ENCODE data around the gene EGLN3. TPM values are rescaled to one million over a fixed set of nuclear protein-coding genes. Genes with fewer than 3 reads are reported as not detected.
A peak's percentile ranks its signal among the peaks of the same experiment; 100 is the strongest.

The EGLN3 gene
- total and polyA plus RNA-seq, 2 of the 13 experiments (the other 11 are each of a cell fraction or from before 2014, with no cell fraction given), result 0.18 to 27.3 TPM

DNA sequence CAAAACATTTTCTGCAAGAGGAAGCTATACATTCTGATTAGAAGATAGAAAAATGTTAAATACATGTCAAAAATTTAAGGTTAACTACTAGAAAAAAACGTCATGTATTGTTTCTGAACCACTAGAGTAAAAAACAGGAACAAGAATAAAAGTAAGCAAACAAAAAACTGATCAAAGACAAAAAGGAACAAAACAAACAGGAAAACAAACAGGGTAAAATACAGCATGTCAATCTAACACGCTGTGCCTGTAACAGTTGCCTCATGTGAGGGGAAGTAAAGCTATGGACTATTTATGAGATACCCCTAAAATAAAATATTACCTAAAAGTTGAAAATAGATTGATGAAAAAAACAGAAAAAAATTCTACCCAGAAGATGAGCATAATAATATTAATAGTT lies 43.9 kb downstream of the EGLN3 start (continued):
- TF ChIP-seq, protein P1, sequence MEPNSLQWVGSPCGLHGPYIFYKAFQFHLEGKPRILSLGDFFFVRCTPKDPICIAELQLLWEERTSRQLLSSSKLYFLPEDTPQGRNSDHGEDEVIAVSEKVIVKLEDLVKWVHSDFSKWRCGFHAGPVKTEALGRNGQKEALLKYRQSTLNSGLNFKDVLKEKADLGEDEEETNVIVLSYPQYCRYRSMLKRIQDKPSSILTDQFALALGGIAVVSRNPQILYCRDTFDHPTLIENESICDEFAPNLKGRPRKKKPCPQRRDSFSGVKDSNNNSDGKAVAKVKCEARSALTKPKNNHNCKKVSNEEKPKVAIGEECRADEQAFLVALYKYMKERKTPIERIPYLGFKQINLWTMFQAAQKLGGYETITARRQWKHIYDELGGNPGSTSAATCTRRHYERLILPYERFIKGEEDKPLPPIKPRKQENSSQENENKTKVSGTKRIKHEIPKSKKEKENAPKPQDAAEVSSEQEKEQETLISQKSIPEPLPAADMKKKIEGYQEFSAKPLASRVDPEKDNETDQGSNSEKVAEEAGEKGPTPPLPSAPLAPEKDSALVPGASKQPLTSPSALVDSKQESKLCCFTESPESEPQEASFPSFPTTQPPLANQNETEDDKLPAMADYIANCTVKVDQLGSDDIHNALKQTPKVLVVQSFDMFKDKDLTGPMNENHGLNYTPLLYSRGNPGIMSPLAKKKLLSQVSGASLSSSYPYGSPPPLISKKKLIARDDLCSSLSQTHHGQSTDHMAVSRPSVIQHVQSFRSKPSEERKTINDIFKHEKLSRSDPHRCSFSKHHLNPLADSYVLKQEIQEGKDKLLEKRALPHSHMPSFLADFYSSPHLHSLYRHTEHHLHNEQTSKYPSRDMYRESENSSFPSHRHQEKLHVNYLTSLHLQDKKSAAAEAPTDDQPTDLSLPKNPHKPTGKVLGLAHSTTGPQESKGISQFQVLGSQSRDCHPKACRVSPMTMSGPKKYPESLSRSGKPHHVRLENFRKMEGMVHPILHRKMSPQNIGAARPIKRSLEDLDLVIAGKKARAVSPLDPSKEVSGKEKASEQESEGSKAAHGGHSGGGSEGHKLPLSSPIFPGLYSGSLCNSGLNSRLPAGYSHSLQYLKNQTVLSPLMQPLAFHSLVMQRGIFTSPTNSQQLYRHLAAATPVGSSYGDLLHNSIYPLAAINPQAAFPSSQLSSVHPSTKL (CRISPR knock-in tag; IDR thresholded peaks at IDR 0.05), result peak; percentile 61
- TF ChIP-seq ZC3H13 (CRISPR knock-in tag; IDR thresholded peaks at IDR 0.05), result no peak
- TF ChIP-seq ZNF382 (CRISPR knock-in tag; IDR thresholded peaks at IDR 0.05; ENCODE audit: borderline replicate concordance), result no peak
- peak; percentile 41; the same call in 1 of the 2 replicates for TF ChIP-seq MED1 (CRISPR knock-in tag; IDR thresholded peaks at IDR 0.05)
- TF ChIP-seq, protein P2, sequence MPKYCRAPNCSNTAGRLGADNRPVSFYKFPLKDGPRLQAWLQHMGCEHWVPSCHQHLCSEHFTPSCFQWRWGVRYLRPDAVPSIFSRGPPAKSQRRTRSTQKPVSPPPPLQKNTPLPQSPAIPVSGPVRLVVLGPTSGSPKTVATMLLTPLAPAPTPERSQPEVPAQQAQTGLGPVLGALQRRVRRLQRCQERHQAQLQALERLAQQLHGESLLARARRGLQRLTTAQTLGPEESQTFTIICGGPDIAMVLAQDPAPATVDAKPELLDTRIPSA (CRISPR knock-in tag; IDR thresholded peaks at IDR 0.05; ENCODE audit: borderline replicate concordance), result no peak
- TF ChIP-seq, protein P3, sequence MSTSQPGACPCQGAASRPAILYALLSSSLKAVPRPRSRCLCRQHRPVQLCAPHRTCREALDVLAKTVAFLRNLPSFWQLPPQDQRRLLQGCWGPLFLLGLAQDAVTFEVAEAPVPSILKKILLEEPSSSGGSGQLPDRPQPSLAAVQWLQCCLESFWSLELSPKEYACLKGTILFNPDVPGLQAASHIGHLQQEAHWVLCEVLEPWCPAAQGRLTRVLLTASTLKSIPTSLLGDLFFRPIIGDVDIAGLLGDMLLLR (CRISPR knock-in tag; IDR thresholded peaks at IDR 0.05), result no peak
- no peak for TF ChIP-seq ZNF337 (CRISPR knock-in tag; IDR thresholded peaks at IDR 0.05; ENCODE audit: borderline replicate concordance, low read depth)
- TF ChIP-seq ZNF816 (CRISPR knock-in tag; IDR thresholded peaks at IDR 0.05; ENCODE audit: borderline replicate concordance), result 0 out of 2 replicates have a peak, but pooled peaks have one; percentile 51
- no peak for TF ChIP-seq FOXP4 (CRISPR knock-in tag; IDR thresholded peaks at IDR 0.05)
- TF ChIP-seq ZNF770 (CRISPR knock-in tag; IDR thresholded peaks at IDR 0.05), result no peak
- no peak for TF ChIP-seq PAWR (CRISPR knock-in tag; IDR thresholded peaks at IDR 0.05; ENCODE audit: borderline replicate concordance)
- TF ChIP-seq LCORL (IDR thresholded peaks at IDR 0.05), result 0 out of 2 replicates have a peak, but pooled peaks have one; percentile 8
- TF ChIP-seq LCORL (CRISPR knock-in tag; IDR thresholded peaks at IDR 0.05), result no peak
- peak; percentile 21; the same call in 1 of the 2 replicates for TF ChIP-seq SAP130 (CRISPR knock-in tag; IDR thresholded peaks at IDR 0.05; ENCODE audit: low read depth)
- TF ChIP-seq MLXIP (CRISPR knock-in tag; IDR thresholded peaks at IDR 0.05; ENCODE audit: borderline replicate concordance), result no peak
- peak; percentile 90 for TF ChIP-seq SOX5 (CRISPR knock-in tag; IDR thresholded peaks at IDR 0.05; ENCODE audit: borderline replicate concordance)
- no peak for TF ChIP-seq ZNF720 (CRISPR knock-in tag; IDR thresholded peaks at IDR 0.05)
- TF ChIP-seq POLR2A (IDR thresholded peaks at IDR 0.05; ENCODE audit: insufficient read depth in 1 of 2, low read depth in 2 of 2, low read length in 2 of 2), result no peak
- TF ChIP-seq PHF8 (CRISPR knock-in tag; IDR thresholded peaks at IDR 0.05), result no peak
